ENCODE measurements around the gene CCNI2.

The CCNI2 gene, protein sequence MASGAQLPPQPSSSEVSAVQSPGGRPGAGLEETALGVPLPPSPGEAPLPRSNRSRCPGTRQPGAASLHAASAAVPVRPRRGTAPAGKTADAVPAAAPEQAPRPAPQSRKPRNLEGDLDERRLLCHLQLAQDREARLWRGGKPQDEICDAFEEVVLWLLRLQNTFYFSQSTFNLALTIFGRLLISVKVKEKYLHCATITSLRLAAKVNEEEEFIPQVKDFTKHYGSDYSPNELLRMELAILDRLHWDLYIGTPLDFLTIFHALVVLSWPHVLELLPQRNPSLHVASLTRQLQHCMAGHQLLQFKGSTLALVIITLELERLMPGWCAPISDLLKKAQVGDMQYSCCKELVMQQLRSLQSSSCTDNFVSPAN

DNA sequence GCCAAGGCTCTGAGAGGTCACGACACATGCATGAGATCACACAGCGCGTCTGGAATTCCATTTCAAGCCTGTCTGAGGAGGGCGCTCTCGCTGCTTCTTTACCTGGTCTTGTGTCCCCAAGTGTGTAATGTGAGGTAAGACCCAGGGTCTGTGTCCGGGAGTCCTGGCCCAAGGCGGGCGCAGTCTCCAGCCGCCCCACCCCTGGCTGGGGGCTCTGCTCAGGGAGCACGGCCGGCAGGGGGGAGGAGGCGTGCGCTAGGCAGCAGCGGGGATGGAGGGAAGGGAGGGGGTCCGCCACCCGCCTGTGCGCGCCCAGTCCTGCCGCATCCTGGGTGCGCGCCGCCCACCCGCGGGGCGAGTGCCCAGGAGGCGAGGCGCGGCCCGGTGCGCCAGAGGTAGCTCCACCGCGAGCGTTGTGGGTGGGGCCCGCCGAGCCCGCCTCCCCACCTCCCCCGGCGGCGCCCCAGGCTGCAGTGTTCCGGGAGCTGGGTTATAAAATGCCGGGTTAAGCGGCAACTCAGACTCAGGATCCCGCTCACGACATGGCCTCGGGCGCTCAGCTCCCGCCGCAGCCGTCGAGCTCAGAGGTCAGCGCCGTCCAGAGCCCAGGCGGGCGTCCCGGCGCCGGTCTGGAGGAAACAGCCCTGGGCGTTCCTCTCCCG is at the start of gene CCNI2:
Gene CCNI2, plus strand, starts transcription at position 473 of the 662 bp plus-strand sequence. Its CDS starts 70 bp downstream, at position 543.
- peak; percentile 74 for DNase-seq

DNA sequence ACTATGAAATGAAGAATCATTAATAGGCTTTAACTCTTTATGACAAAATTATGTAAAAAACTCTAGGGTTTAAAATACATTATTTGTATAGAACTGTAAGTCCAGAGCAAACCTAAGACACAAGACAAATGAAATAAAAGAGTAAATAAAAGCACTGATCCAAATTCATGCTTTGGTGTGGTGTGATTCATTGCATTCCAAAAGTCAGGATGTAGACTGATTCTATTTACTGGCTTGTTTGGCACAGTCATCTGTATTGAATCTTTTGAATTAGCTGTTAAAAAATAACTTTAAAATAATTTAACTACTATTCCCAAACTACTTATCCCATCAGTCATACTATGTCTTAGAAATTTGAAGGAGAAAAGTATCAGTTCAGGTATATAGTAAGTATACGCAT is 42.4 kb upstream of the CCNI2 start:
- no peak for DNase-seq

DNA sequence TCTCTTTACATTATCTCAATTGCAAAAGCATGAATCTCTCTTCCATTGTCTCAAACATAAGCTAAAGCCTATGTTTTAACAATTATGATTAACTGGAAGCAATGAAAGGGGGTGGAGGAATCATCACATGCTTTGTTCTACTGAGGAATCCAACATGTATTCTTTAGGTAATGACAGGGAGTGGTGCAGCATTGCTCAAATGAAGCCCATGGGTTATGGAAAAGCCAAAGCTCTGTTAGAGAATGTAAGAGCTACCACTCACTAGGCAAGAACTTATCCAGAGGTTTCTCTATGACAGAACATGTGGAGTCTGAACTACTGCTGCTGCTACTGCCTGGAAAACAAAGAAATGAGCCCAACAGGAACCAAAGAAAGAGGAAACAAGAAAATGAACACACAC is 38.6 kb upstream of the CCNI2 start:
- DNase-seq = no peak

- DNase-seq = peak; percentile 17
Observed at GRCh38 chr5:132714456-132715307, 32.5 kb upstream of the CCNI2 start.

DNA sequence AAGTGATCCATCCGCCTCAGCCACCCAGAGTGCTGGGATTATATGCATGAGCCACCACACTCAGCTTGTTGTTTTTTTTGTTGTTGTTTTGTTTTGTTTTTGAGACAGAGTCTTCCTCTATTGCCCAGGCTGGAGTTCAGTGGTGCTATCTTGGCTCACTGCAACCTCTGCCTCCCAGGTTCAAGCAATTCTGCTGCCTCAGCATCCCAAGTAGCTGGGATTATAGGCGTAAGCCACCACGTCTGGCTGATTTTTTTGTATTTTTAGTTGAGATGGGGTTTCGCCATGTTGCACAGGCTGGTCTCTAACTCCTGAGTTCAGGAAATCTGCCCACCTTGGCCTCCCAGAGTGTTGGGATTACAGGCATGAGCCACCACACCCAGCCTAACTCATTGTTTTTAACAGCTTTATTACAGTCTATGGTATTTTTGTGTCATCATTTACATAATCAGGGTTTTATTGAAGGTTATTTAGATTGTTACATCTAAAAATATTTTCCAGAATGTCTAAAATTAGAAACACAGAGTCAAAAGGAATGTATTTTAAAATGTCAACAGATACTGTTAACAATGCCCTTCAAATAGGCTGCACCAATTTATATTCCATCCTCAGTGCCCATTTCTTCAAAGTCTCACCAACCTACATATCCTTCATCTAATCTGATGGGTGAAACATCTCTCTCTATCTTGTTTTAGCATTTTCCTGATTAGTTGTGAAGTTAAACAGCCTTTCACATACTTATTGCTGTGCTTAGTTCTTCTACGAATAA is 28.5 kb upstream of the CCNI2 start:
- no peak for DNase-seq

DNA sequence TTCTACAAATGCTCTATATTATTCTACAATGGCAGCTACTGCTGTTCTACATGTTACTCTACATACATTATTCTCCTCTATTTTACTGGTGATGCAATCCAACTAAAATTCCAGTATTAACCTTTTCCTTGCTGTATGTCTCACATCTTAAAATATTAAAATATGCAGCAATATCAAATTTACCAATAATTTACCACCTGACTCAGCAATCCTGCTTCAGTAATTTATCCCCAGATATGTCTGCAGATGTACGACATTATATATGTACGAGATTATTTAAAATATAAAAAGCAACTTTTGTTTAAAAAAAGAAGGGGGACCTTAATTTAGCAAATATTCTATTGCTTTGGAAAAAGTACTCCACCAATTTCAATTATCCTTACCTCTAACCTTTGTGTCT is 21.5 kb upstream of the CCNI2 start:
- no peak for DNase-seq

- no peak for DNase-seq
Observed at GRCh38 chr5:132729896-132730295, 17.3 kb upstream of the CCNI2 start.

GRCh38 chr5:132733499-132734148 is 13.6 kb upstream of the CCNI2 start:
- DNase-seq = no peak

GRCh38 chr5:132734687-132735086 is 12.5 kb upstream of the CCNI2 start:
- DNase-seq = no peak

DNA sequence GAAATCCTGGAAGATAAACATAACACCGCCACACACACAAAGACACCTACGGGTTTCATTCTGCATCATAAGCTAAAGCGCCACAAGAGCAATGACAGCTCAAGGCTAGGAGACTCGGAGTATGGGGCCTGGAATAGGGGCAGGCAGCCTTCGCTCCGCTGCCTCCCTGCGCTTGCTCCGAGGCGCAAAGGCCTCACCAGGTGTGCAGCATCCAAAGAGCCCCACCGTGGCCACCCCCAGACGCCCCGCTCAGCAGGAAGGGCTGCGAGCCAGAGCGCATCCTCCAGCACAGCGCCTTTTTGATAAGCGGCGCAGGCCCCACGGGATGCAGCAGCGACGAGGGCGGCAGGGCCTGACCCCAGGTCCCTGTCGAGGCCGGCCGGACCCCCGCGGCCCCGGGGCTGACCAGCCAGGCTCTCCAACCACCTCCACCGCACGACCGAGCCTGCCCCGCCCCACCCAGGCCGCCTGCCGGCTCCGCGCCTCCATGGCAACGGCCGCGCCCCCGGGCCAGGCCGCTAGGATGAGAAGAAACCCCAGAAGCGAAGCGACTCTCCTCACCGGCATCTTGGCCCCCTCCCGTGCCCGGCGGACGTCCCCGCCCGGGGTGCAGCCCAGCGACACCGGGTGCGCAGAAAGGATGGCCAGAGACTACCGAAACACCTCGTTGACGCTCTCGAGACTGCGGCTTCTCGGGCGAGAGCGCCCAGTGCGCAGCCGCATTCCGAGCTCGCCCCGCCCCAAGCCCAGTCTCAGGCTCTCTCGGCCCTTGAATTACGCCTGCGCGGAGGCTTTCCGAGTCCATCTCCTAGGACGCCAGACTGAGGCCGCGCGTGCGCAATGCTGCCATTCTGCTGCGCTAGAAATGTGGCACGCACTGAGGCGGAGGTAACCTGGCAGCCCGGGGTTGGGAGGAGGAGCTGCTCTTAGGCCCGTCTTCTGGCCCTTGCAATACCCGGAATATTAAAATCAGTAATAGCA is 10.1 kb upstream of the CCNI2 start, which contains the start of gene KIF3A:
Gene KIF3A, minus strand, starts transcription at position 694 of the 981 bp plus-strand sequence. Its CDS starts 127 bp downstream, at position 567.
- peak; percentile 98 for DNase-seq

GRCh38 chr5:132737982-132738681 is 9.1 kb upstream of the CCNI2 start:
- DNase-seq = no peak

- no peak for DNase-seq
Observed at GRCh38 chr5:132739232-132739631, 8.0 kb upstream of the CCNI2 start.

- DNase-seq = no peak
Observed at GRCh38 chr5:132742158-132742557, 5.1 kb upstream of the CCNI2 start.

DNA sequence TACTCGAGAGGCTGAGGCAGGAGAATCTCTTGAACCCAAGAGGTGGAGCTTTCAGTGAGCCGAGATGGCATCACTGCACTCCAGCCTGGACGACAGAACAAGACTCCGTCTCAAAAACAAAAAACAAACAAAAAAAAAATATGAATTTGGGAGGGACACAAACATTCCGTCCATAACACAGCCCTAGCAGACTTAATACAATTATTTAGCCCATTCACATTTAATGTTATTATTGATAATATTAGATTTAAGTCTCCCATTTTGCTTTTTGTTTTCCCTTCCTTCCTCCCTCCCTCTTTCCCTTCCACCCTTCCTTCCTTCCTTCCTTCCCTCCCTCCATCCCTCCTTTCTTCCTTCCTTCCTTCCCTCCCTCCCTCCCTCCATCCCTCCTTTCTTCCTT is 4.6 kb upstream of the CCNI2 start:
- no peak for DNase-seq

DNA sequence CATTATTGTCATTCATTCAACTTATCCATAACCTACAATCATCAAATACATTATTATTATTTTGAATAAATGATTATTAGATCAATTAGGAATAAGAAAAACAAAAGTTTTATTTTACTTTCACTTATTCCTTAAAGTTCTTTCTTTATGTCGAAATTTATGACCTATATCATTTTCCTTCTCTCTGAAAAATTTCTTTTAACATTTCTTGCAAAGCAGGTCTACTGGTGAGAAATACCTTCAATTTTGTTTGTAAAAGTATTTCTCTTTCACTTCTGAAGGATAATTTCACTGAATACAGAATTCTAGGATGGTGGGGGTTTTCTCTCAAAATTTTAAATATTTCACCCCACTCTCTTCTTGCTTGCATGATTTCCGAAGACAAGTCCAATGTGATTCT is 2.6 kb upstream of the CCNI2 start:
- no peak for DNase-seq

DNA sequence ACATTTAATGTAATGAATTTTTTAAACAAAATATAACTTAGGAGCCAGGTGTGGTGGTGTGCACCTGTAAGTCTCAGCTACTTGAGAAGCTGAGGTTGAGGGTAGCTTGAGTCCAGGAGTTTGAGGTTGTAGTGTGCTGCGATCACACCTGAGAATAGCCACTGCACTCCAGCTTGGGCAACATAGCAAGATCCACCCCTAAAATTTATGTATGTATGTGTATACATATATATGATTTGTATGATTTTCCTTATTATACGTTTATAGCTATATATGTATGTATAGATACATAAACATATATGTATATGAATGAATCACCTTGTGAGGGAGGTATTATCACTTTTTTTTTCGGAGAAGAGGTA is 653 bp upstream of the CCNI2 start:
- DNase-seq = no peak

DNA sequence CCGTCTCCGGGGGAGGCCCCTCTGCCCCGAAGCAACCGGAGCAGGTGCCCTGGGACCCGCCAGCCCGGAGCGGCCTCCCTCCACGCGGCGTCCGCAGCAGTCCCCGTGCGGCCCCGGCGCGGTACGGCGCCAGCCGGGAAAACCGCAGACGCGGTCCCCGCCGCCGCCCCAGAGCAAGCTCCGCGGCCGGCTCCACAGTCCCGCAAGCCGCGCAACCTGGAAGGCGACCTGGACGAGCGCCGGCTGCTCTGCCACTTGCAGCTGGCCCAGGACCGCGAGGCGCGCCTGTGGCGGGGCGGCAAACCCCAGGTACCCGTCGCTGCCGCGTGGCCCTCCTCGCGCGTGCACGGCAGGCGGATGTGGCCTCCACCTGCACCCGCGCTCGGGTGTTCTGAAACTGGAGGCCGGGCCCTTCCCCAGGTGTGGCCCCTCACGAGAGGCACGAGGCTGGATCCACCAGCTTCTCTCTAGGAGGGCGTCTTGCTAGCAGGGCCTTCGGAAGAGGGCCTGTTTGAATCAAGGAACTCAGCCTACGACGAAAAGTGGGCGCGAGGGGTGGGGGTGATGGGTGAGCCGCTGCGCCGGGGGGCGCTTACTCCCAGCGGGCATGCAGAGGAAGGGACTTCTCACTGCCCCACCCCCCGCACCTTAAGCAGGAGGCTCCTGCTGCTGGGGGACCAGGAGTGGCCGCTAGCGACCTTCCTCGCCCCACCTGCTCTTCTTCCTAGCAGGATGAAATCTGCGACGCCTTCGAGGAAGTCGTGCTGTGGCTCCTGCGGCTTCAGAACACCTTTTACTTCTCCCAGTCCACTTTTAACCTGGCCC is 602 bp downstream of the CCNI2 start:
- peak; percentile 64 for DNase-seq

- DNase-seq = no peak
Observed at GRCh38 chr5:132748522-132749000, 1.3 kb downstream of the CCNI2 start.

- DNase-seq = no peak
Observed at GRCh38 chr5:132749506-132749905, 2.3 kb downstream of the CCNI2 start.
